ENCODE results near the gene CCDC92.

- 0 out of 2 replicates have a peak, but pooled peaks have one; percentile 2 for TF ChIP-seq GATA3 (IDR thresholded peaks at IDR 0.05; ENCODE audit: low read depth, low read length)
- TF ChIP-seq GATA2 (IDR thresholded peaks at IDR 0.05; ENCODE audit: low read depth, low read length) = no peak
Observed at GRCh38 chr12:123961585-123962345, 10.9 kb downstream of the CCDC92 start.

All from SH-SY5Y (cell line).